H1 (cell line): ENCODE data around the gene KDM5A. TPM values are rescaled to one million over a fixed set of nuclear protein-coding genes. Genes with fewer than 3 reads are reported as not detected.

Source experiments
- CTCF ChIA-PET: fragments of 300-600 bp; sonication (Branson Sonifier 250); formaldehyde crosslinking; loops from one replicate; lab custom pipeline; 2021; ENCODE audit not compliant: partially characterized antibody; lab: Charles Lee
- POLR2A ChIA-PET: fragments of 300-600 bp; sonication (Branson Sonifier 250); formaldehyde crosslinking; loops from one replicate; lab custom pipeline; 2021; ENCODE audit warnings: inconsistent platforms; ENCODE audit not compliant: partially characterized antibody; lab: Charles Lee
- DNase-seq, 2 experiments: peaks; one replicate each; pipeline versions ENCODE4 v3.0.0 to v3.0.0-alpha.2; 2010 to 2022; ENCODE audit warnings: low spot score in 2 of 2, low read depth in 1 of 2, mixed read lengths in 1 of 2
- FAIRE-seq: peaks from 2 replicates; lab custom pipeline; 2011; peaks lifted over from hg19 to GRCh38; lab: Jason Lieb, UNC
- H2AFZ ChIP-seq: 2 replicates; pipeline ENCODE4 v1.8.1; 2012; ENCODE audit warnings: low read length, inconsistent platforms
- H2AK5ac ChIP-seq: 2 replicates; pipeline ENCODE4 v1.6.1; 2013; ENCODE audit warnings: low read depth, low read length
- H2BK120ac ChIP-seq: replicated peaks from 2 replicates; pipeline ENCODE3; 2013; ENCODE audit warnings: low read depth, low read length, inconsistent platforms
- H2BK12ac ChIP-seq: 2 replicates; pipeline ENCODE4 v1.6.1; 2013; ENCODE audit warnings: low read depth, low read length
- H2BK15ac ChIP-seq: 2 replicates; pipeline ENCODE4 v1.6.1; 2013; ENCODE audit warnings: low read length
- H2BK20ac ChIP-seq: 2 replicates; pipeline ENCODE4 v1.6.1; 2013; ENCODE audit warnings: low read length
- H2BK5ac ChIP-seq: 2 replicates; pipeline ENCODE4 v1.6.1; 2013; ENCODE audit warnings: low read depth, low read length
- H3K14ac ChIP-seq: 2 replicates; pipeline ENCODE4 v1.6.1; 2013; ENCODE audit warnings: inconsistent platforms; ENCODE audit not compliant: insufficient read length
- H3K18ac ChIP-seq: 2 replicates; pipeline ENCODE4 v1.6.1; 2013; ENCODE audit warnings: low read length; ENCODE audit errors: extremely low read depth
- H3K23ac ChIP-seq: 2 replicates; pipeline ENCODE4 v1.6.1; 2013; ENCODE audit warnings: inconsistent platforms; ENCODE audit not compliant: insufficient read length
- H3K23me2 ChIP-seq: 2 replicates; pipeline ENCODE4 v1.6.1; 2013; ENCODE audit warnings: low read depth, low read length
- H3K27ac ChIP-seq: 2 replicates; pipeline ENCODE4 v1.6.1; 2011; ENCODE audit warnings: low read depth, low read length, inconsistent platforms
- H3K27me3 ChIP-seq, 4 experiments: replicated peaks in 1 of 4; 1 replicate in 1 of 4; 2 replicates in 3 of 4; pipeline versions ENCODE4 v1.6.1 to v1.8.1; 2011 to 2013; ENCODE audit warnings: low read length in 3 of 4, mild to moderate bottlenecking in 3 of 4, inconsistent platforms in 2 of 4, mixed read lengths in 2 of 4, moderate library complexity in 1 of 4; ENCODE audit not compliant: control insufficient read depth in 3 of 4, insufficient read depth in 3 of 4; ENCODE audit errors: extremely low read depth in 1 of 4
- H3K36me3 ChIP-seq, 4 experiments: 2 replicates each; pipeline versions ENCODE4 v1.6.1 to v1.8.1; 2011 to 2013; ENCODE audit warnings: mild to moderate bottlenecking in 4 of 4, low read length in 3 of 4, moderate library complexity in 2 of 4, control low read depth in 1 of 4, inconsistent platforms in 1 of 4; ENCODE audit not compliant: insufficient read depth in 4 of 4, control insufficient read depth in 2 of 4
- H3K4ac ChIP-seq: replicated peaks from 2 replicates; pipeline ENCODE3; 2013; ENCODE audit warnings: low read length, low read depth, mixed read lengths, inconsistent platforms; ENCODE audit not compliant: insufficient read length
- H3K4me1 ChIP-seq, 4 experiments: replicated peaks in 1 of 4; 1 replicate in 1 of 4; 2 replicates in 3 of 4; pipeline versions ENCODE4 v1.6.1 to v1.8.1; 2011 to 2013; ENCODE audit warnings: low read length in 3 of 4, inconsistent platforms in 2 of 4, mixed read lengths in 1 of 4; ENCODE audit not compliant: insufficient read depth in 4 of 4, control insufficient read depth in 3 of 4
- H3K4me2 ChIP-seq, 2 experiments: 2 replicates each; pipeline versions ENCODE4 v1.6.1 to v1.8.1; 2011 to 2013; ENCODE audit warnings: low read depth in 2 of 2, low read length in 2 of 2, control low read depth in 1 of 2, inconsistent platforms in 1 of 2, mild to moderate bottlenecking in 1 of 2; ENCODE audit not compliant: insufficient read depth in 1 of 2
- H3K4me3 ChIP-seq, 4 experiments: fragments of 200-600, 300-600 bp in 1 of 4; sonication (generic), shearing (Covaris generic), sonication (Bioruptor Twin) in 1 of 4; 2 replicates each; pipeline versions ENCODE4 v1.5.1 to v1.8.1; 2011 to 2016; ENCODE audit warnings: low read length in 4 of 4, low read depth in 3 of 4, control low read depth in 2 of 4, inconsistent platforms in 2 of 4, mild to moderate bottlenecking in 2 of 4, mixed read lengths in 1 of 4, moderate library complexity in 1 of 4; ENCODE audit not compliant: insufficient read depth in 2 of 4; ENCODE audit errors: extremely low read depth in 1 of 4
- H3K56ac ChIP-seq: replicated peaks from 2 replicates; pipeline ENCODE3; 2013; ENCODE audit warnings: low read depth, mild to moderate bottlenecking, mixed read lengths, low read length, inconsistent platforms; ENCODE audit not compliant: insufficient read length
- H3K79me1 ChIP-seq: 2 replicates; pipeline ENCODE4 v1.6.1; 2013; ENCODE audit warnings: low read depth, low read length, control low read depth
- H3K79me2 ChIP-seq, 2 experiments: 2 replicates each; pipeline versions ENCODE4 v1.6.1 to v1.8.1; 2012 to 2013; ENCODE audit warnings: low read length in 2 of 2, mild to moderate bottlenecking in 2 of 2, inconsistent platforms in 1 of 2; ENCODE audit not compliant: insufficient read depth in 2 of 2, control insufficient read depth in 1 of 2
- H3K9ac ChIP-seq, 4 experiments: replicated peaks in 1 of 4; 1 replicate in 1 of 4; 2 replicates in 3 of 4; pipeline versions ENCODE4 v1.6.1 to v1.8.1; 2011 to 2013; ENCODE audit warnings: low read depth in 3 of 4, low read length in 3 of 4, control low read depth in 2 of 4, mild to moderate bottlenecking in 2 of 4, moderate library complexity in 2 of 4, inconsistent platforms in 1 of 4; ENCODE audit errors: extremely low read depth in 1 of 4
- H3K9me3 ChIP-seq, 2 experiments: 2 replicates each; pipeline versions ENCODE4 v1.6.1 to v1.8.1; 2012 to 2013; ENCODE audit warnings: mild to moderate bottlenecking in 2 of 2, moderate library complexity in 2 of 2, control low read depth in 1 of 2, inconsistent platforms in 1 of 2, low read depth in 1 of 2, low read length in 1 of 2, mixed read lengths in 1 of 2; ENCODE audit not compliant: insufficient read depth in 2 of 2
- H4K20me1 ChIP-seq, 2 experiments: replicated peaks in 1 of 2; 2 replicates each; pipeline versions ENCODE3 to v1.8.1; 2011 to 2013; ENCODE audit warnings: inconsistent platforms in 2 of 2, low read length in 2 of 2, mild to moderate bottlenecking in 1 of 2; ENCODE audit not compliant: insufficient read depth in 2 of 2, control insufficient read depth in 1 of 2
- H4K5ac ChIP-seq: 2 replicates; pipeline ENCODE4 v1.6.1; 2013; ENCODE audit warnings: low read length, low read depth, mixed read lengths, inconsistent platforms; ENCODE audit not compliant: insufficient read length
- H4K8ac ChIP-seq: 2 replicates; pipeline ENCODE4 v1.8.0; 2013; ENCODE audit warnings: mild to moderate bottlenecking, moderate library complexity, low read length, inconsistent platforms; ENCODE audit not compliant: insufficient read depth; ENCODE audit errors: extremely low read depth
- H4K91ac ChIP-seq: replicated peaks from 2 replicates; pipeline ENCODE3; 2013; ENCODE audit warnings: low read length, mixed read lengths, inconsistent platforms; ENCODE audit not compliant: insufficient read length
- ATF3 ChIP-seq: IDR thresholded peaks from 2 replicates; pipeline ENCODE4 v1.6.1; 2011; ENCODE audit warnings: low read depth, mild to moderate bottlenecking, low read length; ENCODE audit not compliant: insufficient read depth
- BACH1 ChIP-seq: IDR thresholded peaks from 2 replicates; pipeline ENCODE4 v1.6.1; 2012; ENCODE audit warnings: low read length, improper control_type of control experiment
- CBX5 ChIP-seq: fragments of 300-800, 300-1000 bp; sonication (generic); IDR thresholded peaks from 2 replicates; pipeline ENCODE4 v1.7.1; 2016; ENCODE audit warnings: antibody characterized with exemption, low read length, low read depth
- CBX8 ChIP-seq: fragments of 300-800, 300-1000 bp; sonication (generic); IDR thresholded peaks from 2 replicates; pipeline ENCODE4 v1.7.1; 2016; ENCODE audit warnings: low read depth, low read length, borderline replicate concordance
- CTBP2 ChIP-seq: IDR thresholded peaks from 2 replicates; pipeline ENCODE4 v1.7.0; 2011; ENCODE audit warnings: borderline replicate concordance, mild to moderate bottlenecking, moderate library complexity, mixed read lengths, low read length; ENCODE audit not compliant: insufficient read depth, insufficient read length
- KDM1A ChIP-seq: fragments of 200-600, 300-600 bp; sonication (generic); IDR thresholded peaks from 2 replicates; pipeline ENCODE4 v1.7.1; 2016; ENCODE audit warnings: mild to moderate bottlenecking, low read length, borderline replicate concordance
- RBBP5 ChIP-seq: IDR thresholded peaks from 2 replicates; pipeline ENCODE4 v1.7.1; 2012; ENCODE audit warnings: low read depth, mild to moderate bottlenecking, inconsistent platforms, low read length, moderate library complexity, borderline replicate concordance
- TAF7 ChIP-seq: optimal IDR thresholded peaks from 2 replicates; pipeline ENCODE3; 2011; ENCODE audit warnings: low read depth, mild to moderate bottlenecking, inconsistent platforms, low read length, moderate library complexity, borderline replicate concordance
- TBP ChIP-seq: IDR thresholded peaks from 2 replicates; pipeline ENCODE4 v1.6.1; 2011; ENCODE audit warnings: low read depth, low read length, improper control_type of control experiment
- YY1 ChIP-seq: IDR thresholded peaks from 2 replicates; pipeline ENCODE4 v1.6.1; 2011; ENCODE audit warnings: low read depth, mild to moderate bottlenecking, low read length
- WGBS, 2 experiments: shearing (Covaris generic) in 1 of 2; methylation state at CpG; one replicate each; pipeline versions ENCODE4 v1.1.6 to v1.1.7; 2013 to 2015; ENCODE audit warnings: low lambda C conversion rate in 2 of 2, mixed read lengths in 2 of 2, inconsistent platforms in 1 of 2, low coverage in 1 of 2, missing lambda C conversion rate in 1 of 2; ENCODE audit not compliant: insufficient replicate concordance in 2 of 2, insufficient coverage in 1 of 2, insufficient read length in 1 of 2; ENCODE audit errors: extremely low coverage in 1 of 2, missing lambda C conversion rate in 1 of 2; 5-methylcytosine and 5-hydroxymethylcytosine counted together
- polyA plus RNA-seq, 7 experiments: library from polyadenylated mRNA; depleted of rRNA in 3 of 7; stranded (reverse) in 5 of 7; unstranded in 2 of 7; fragments of >200 nt in 5 of 7; fragments of 200-250 nt in 2 of 7; gene quantifications; 1 replicate in 5 of 7; 2 replicates in 1 of 7; 4 replicates in 1 of 7; pipeline versions ENCODE4 v1.2.1 to v1.2.3, GENCODE V29; 2011 to 2013; ENCODE audit warnings: missing spikeins in 2 of 7, mixed read lengths in 2 of 7
- total RNA-seq: library from RNA; stranded (reverse); fragmentation: NEBNext Ultra II Directional; extraction: Animal tissue kit (Norgen Biotek cat#: 25700); gene quantifications from 2 replicates; pipeline ENCODE4 v1.2.1, GENCODE V29; 2021

Gene KDM5A
- total and polyA plus RNA-seq, 2 of the 8 experiments (the other 6 are each of a cell fraction or from before 2014, with no cell fraction given), result 6.3 to 36.9 TPM

- Histone ChIP-seq H4K20me1 (no peaks in the 10 kb centered on the region), H3K27me3 (0 out of 7 replicates have a peak, but pooled peaks cover 0 to 3% (median 0%) of the 10 kb centered on the region in 4 experiments), H3K18ac (no peak within 1 kb of the TSS), H3K23ac (no peak within 1 kb of the TSS), H4K5ac (no peak within 1 kb of the TSS), H3K4me3 (no peak within 1 kb of the TSS), H3K4ac (no peak within 1 kb of the TSS), H2BK15ac (no peak within 1 kb of the TSS), H3K56ac (no peak within 1 kb of the TSS), H3K36me3 (no peaks in the 10 kb centered on the region), H2BK12ac (no peak within 1 kb of the TSS), H2BK20ac (no peak within 1 kb of the TSS), H4K91ac (no peak within 1 kb of the TSS), H3K79me2 (no peaks in the 10 kb centered on the region), H3K23me2 (no peaks in the 10 kb centered on the region), H2AFZ (no peak within 1 kb of the TSS), H2BK5ac (no peak within 1 kb of the TSS), H3K9me3 (no peaks in the 10 kb centered on the region), H3K79me1 (no peaks in the 10 kb centered on the region), H3K4me2 (no peak within 1 kb of the TSS), H3K14ac (no peak within 1 kb of the TSS), H2BK120ac (no peak within 1 kb of the TSS), H3K9ac (no peak within 1 kb of the TSS), H2AK5ac (no peak within 1 kb of the TSS), H3K4me1 (peaks cover 0 to 2% (median 0%) of the 10 kb centered on the region in 4 experiments; a peak in 2 of 7 replicates), H3K27ac (no peak within 1 kb of the TSS), H4K8ac (no peak within 1 kb of the TSS)
- TF ChIP-seq BACH1 (no peak), TBP (no peak), YY1 (no peak), KDM1A (no peak), CBX8 (no peak), TAF7 (no peak), CTBP2 (no peak), CBX5 (no peak), RBBP5 (no peak), ATF3 (no peak)
- WGBS, 2 experiments, result 73% methylated on average over 5 of the region's 7 CpGs; no CpG with 5 or more reads in 1 of the 2 experiments
- CTCF ChIA-PET, result interaction anchor here (1.4 to 2.3 kb wide), 4 partner anchors 13 to 45 kb away, joined by 3 to 7 read pairs (median 4); no protein-coding TSS in a partner anchor
- DNase-seq (no peak), FAIRE-seq (no peak)
- POLR2A ChIA-PET, result no interaction called here
Observed at GRCh38 chr12:262817-263216, 126.3 kb downstream of the KDM5A start, which contains the start of gene SLC6A13. TSS of gene SLC6A13 (minus strand) at chr12:262836. CDS start at chr12:260052, 2,784 bp downstream.
